HepG2 (cell line): ENCODE results near the gene VWA1. TPM values are rescaled to one million over a fixed set of nuclear protein-coding genes. Genes with fewer than 3 reads are reported as not detected.
A peak's percentile ranks its signal among the peaks of the same experiment; 100 is the strongest.

ENCODE experiments used
- AKNA ChIP-seq: sonication (generic); formaldehyde crosslinking; IDR thresholded peaks from 2 replicates; pipeline ENCODE4 v1.4.0; 2020; ENCODE audit warnings: missing genetic modification reagents, borderline replicate concordance
- BORCS8-MEF2B ChIP-seq: sonication (generic); formaldehyde crosslinking; IDR thresholded peaks from 2 replicates; pipeline ENCODE4 v1.8.0; 2022; ENCODE audit warnings: mild to moderate bottlenecking, missing genetic modification reagents
- CREBL2 ChIP-seq: sonication (generic); formaldehyde crosslinking; IDR thresholded peaks from 2 replicates; pipeline ENCODE4 v1.8.1; 2023; ENCODE audit warnings: missing genetic modification reagents, mild to moderate bottlenecking, borderline replicate concordance
- GATAD1 ChIP-seq: IDR thresholded peaks from 2 replicates; pipeline ENCODE4 v1.6.1; 2016; ENCODE audit warnings: missing genetic modification reagents, missing compliant biosample characterization
- HINFP ChIP-seq: sonication (generic); formaldehyde crosslinking; IDR thresholded peaks from 2 replicates; pipeline ENCODE4 v1.4.0; 2020; ENCODE audit warnings: low read depth, mild to moderate bottlenecking, missing genetic modification reagents
- KAT7 ChIP-seq: IDR thresholded peaks from 2 replicates; pipeline ENCODE4 v1.6.1; 2018; ENCODE audit warnings: borderline replicate concordance, missing compliant biosample characterization
- NFIC ChIP-seq: IDR thresholded peaks from 2 replicates; pipeline ENCODE4 v1.6.1; 2012; ENCODE audit warnings: mild to moderate bottlenecking, low read length, inconsistent platforms
- POLR2AphosphoS2 ChIP-seq: IDR thresholded peaks from 2 replicates; pipeline ENCODE4 v1.6.1; 2011; ENCODE audit warnings: low read depth, low read length, improper control_type of control experiment
- SALL1 ChIP-seq: sonication (generic); formaldehyde crosslinking; IDR thresholded peaks from 2 replicates; pipeline ENCODE4 v1.8.0; 2022; ENCODE audit warnings: mild to moderate bottlenecking, missing genetic modification reagents
- SMAD9 ChIP-seq: sonication (generic); formaldehyde crosslinking; IDR thresholded peaks from 2 replicates; pipeline ENCODE4 v1.5.1; 2020; ENCODE audit warnings: mild to moderate bottlenecking, missing genetic modification reagents
- SNAPC2 ChIP-seq: sonication (generic); formaldehyde crosslinking; IDR thresholded peaks from 2 replicates; pipeline ENCODE4 v1.8.1; 2022; ENCODE audit warnings: mild to moderate bottlenecking, missing genetic modification reagents
- SOX13 ChIP-seq, 3 experiments: fragments of 450-650 bp in 1 of 3; sonication (generic) in 1 of 3; formaldehyde crosslinking in 1 of 3; IDR thresholded peaks in 2 of 3; conservative IDR thresholded peaks in 1 of 3; 2 replicates each; pipeline versions ENCODE4 v1.5.0 to v1.6.1; 2016 to 2020; ENCODE audit warnings: antibody characterized with exemption in 1 of 3, mild to moderate bottlenecking in 1 of 3, missing compliant biosample characterization in 1 of 3, missing genetic modification reagents in 1 of 3, moderate library complexity in 1 of 3
- ZNF292 ChIP-seq: sonication (generic); formaldehyde crosslinking; IDR thresholded peaks from 2 replicates; pipeline ENCODE4 v1.8.1; 2022; ENCODE audit warnings: mild to moderate bottlenecking, low read depth, missing genetic modification reagents, borderline replicate concordance
- ZNF331 ChIP-seq: sonication (generic); formaldehyde crosslinking; IDR thresholded peaks from 2 replicates; pipeline ENCODE4 v1.4.0; 2020; ENCODE audit warnings: missing genetic modification reagents
- ZNF598 ChIP-seq: sonication (generic); formaldehyde crosslinking; IDR thresholded peaks from 2 replicates; pipeline ENCODE4 v1.5.1; 2020; ENCODE audit warnings: mild to moderate bottlenecking, missing genetic modification reagents, borderline replicate concordance
- ZXDC ChIP-seq: sonication (generic); formaldehyde crosslinking; IDR thresholded peaks from 2 replicates; pipeline ENCODE4 v1.5.0; 2020; ENCODE audit warnings: mild to moderate bottlenecking, missing genetic modification reagents
- polyA plus RNA-seq, 8 experiments: library from polyadenylated mRNA; depleted of rRNA in 3 of 8; stranded (reverse) in 7 of 8; unstranded in 1 of 8; fragments of >200 nt; fragmentation: Illumina TruSeq in 4 of 8; extraction: Trizol in 4 of 8; gene quantifications; 2 replicates each; pipeline versions ENCODE4 v1.2.1 to v1.2.3, GENCODE V29; 2011 to 2016; ENCODE audit warnings: low read depth in 4 of 8, missing spikeins in 1 of 8, mixed read lengths in 1 of 8; ENCODE audit not compliant: insufficient read depth in 1 of 8
- total RNA-seq, 5 experiments: library from RNA; depleted of rRNA; stranded (reverse); fragments of >200 nt; fragmentation: Illumina TruSeq; extraction: Trizol; gene quantifications; 2 replicates each; pipeline ENCODE4 v1.2.3, GENCODE V29; 2016; ENCODE audit warnings: low read depth in 1 of 5
- TF ChIP-seq, protein P1 (sequence below): sonication (generic); formaldehyde crosslinking; conservative IDR thresholded peaks from 2 replicates; pipeline ENCODE4 v1.4.0; 2020; ENCODE audit warnings: missing genetic modification reagents

Gene VWA1
- total and polyA plus RNA-seq, 2 of the 13 experiments (the other 11 are each of a cell fraction or from before 2014, with no cell fraction given), result 40.9 to 57.5 TPM

GRCh38 chr1:1425753-1426495, 9.6 kb upstream of the VWA1 start (continued):
- TF ChIP-seq ZNF598 (CRISPR knock-in tag) (no peak), GATAD1 (CRISPR knock-in tag) (no peak), SOX13 (IDR thresholded peaks at IDR 0.05) (no peak), SOX13 (CRISPR knock-in tag; conservative IDR thresholded peaks at IDR 0.05 in 1 of 2, IDR thresholded peaks at IDR 0.05 in 1 of 2) (no peak), ZNF331 (CRISPR knock-in tag) (0 out of 2 replicates have a peak, but pooled peaks have one; percentile 9), BORCS8-MEF2B (peak; percentile 19; the same call in 1 of the 2 replicates), SALL1 (CRISPR knock-in tag) (peak; percentile 56; the same call in 1 of the 2 replicates), AKNA (CRISPR knock-in tag) (no peak), ZXDC (CRISPR knock-in tag) (peak; percentile 65; the same call in 1 of the 2 replicates), POLR2AphosphoS2 (no peak), KAT7 (no peak), SMAD9 (CRISPR knock-in tag) (no peak), CREBL2 (CRISPR knock-in tag) (no peak), NFIC (no peak), ZNF292 (peak; percentile 76), HINFP (CRISPR knock-in tag) (no peak), SNAPC2 (CRISPR knock-in tag) (peak; percentile 54; the same call in 1 of the 2 replicates)
- TF ChIP-seq, protein P1, sequence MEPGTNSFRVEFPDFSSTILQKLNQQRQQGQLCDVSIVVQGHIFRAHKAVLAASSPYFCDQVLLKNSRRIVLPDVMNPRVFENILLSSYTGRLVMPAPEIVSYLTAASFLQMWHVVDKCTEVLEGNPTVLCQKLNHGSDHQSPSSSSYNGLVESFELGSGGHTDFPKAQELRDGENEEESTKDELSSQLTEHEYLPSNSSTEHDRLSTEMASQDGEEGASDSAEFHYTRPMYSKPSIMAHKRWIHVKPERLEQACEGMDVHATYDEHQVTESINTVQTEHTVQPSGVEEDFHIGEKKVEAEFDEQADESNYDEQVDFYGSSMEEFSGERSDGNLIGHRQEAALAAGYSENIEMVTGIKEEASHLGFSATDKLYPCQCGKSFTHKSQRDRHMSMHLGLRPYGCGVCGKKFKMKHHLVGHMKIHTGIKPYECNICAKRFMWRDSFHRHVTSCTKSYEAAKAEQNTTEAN (CRISPR knock-in tag), result no peak
